Hepatocyte (in vitro differentiated cells): ENCODE results near the gene C1orf198. TPM values are rescaled to one million over a fixed set of nuclear protein-coding genes. Genes with fewer than 3 reads are reported as not detected.

Experiments
- DNase-seq: peaks from one replicate; pipeline ENCODE4 v3.0.0-alpha.2; 2016; ENCODE audit warnings: low spot score
- H2AFZ ChIP-seq: fragments of 200-600 bp; sonication (generic); 2 replicates; pipeline ENCODE4 v1.6.0; 2016; ENCODE audit warnings: antibody characterized with exemption, mild to moderate bottlenecking
- H3K27ac ChIP-seq: fragments of 200-600 bp; sonication (generic); 2 replicates; pipeline ENCODE4 v1.5.1; 2016; ENCODE audit warnings: mild to moderate bottlenecking
- H3K27me3 ChIP-seq: fragments of 200-600 bp; sonication (generic); 2 replicates; pipeline ENCODE4 v1.6.1; 2016
- H3K36me3 ChIP-seq: fragments of 200-600 bp; sonication (generic); replicated peaks from 2 replicates; pipeline ENCODE4 v1.5.1; 2016; ENCODE audit warnings: low read depth; ENCODE audit not compliant: insufficient read depth
- H3K4me1 ChIP-seq: fragments of 200-600 bp; sonication (generic); 2 replicates; pipeline ENCODE4 v1.5.1; 2016; ENCODE audit warnings: mild to moderate bottlenecking, moderate library complexity; ENCODE audit not compliant: insufficient read depth
- H3K4me2 ChIP-seq: fragments of 200-600 bp; sonication (generic); 2 replicates; pipeline ENCODE4 v1.6.0; 2016
- H3K4me3 ChIP-seq: fragments of 200-600 bp; sonication (generic); 2 replicates; pipeline ENCODE4 v1.5.1; 2016; ENCODE audit warnings: mild to moderate bottlenecking
- H3K79me2 ChIP-seq: fragments of 200-600 bp; sonication (generic); 2 replicates; pipeline ENCODE4 v1.6.0; 2017; ENCODE audit warnings: mild to moderate bottlenecking
- H3K9me2 ChIP-seq: fragments of 200-600 bp; sonication (generic); replicated peaks from 2 replicates; pipeline ENCODE4 v1.6.0; 2017; ENCODE audit warnings: mild to moderate bottlenecking; ENCODE audit not compliant: insufficient read depth
- H3K9me3 ChIP-seq: fragments of 200-600 bp; sonication (generic); 2 replicates; pipeline ENCODE4 v1.5.1; 2016; ENCODE audit warnings: low read depth, mild to moderate bottlenecking
- H4K20me1 ChIP-seq: fragments of 200-600 bp; sonication (generic); 2 replicates; pipeline ENCODE4 v1.6.0; 2016; ENCODE audit warnings: mild to moderate bottlenecking; ENCODE audit not compliant: insufficient read depth, poor library complexity, severe bottlenecking
- CTCF ChIP-seq: fragments of 200-600 bp; sonication (generic); IDR thresholded peaks from 2 replicates; pipeline ENCODE4 v1.5.1; 2016; ENCODE audit warnings: antibody characterized with exemption, mild to moderate bottlenecking; ENCODE audit not compliant: poor library complexity
- EZH2 ChIP-seq: fragments of 200-600 bp; sonication (generic); IDR thresholded peaks from 2 replicates; pipeline ENCODE4 v1.6.1; 2016; ENCODE audit warnings: antibody characterized with exemption, mild to moderate bottlenecking, borderline replicate concordance
- EZH2phosphoT487 ChIP-seq: fragments of 200-600 bp; sonication (generic); IDR thresholded peaks from one replicate; pipeline ENCODE4 v1.6.1; 2018; ENCODE audit warnings: antibody characterized with exemption, mild to moderate bottlenecking, low read depth, moderate library complexity; ENCODE audit not compliant: unreplicated experiment, severe bottlenecking
- WGBS: methylation state at CpG from one replicate; pipeline ENCODE4 v1.1.6; 2016; ENCODE audit warnings: low lambda C conversion rate; ENCODE audit errors: missing lambda C conversion rate; 5-methylcytosine and 5-hydroxymethylcytosine counted together
- polyA plus RNA-seq: library from polyadenylated mRNA; unstranded; fragments of >200 nt; fragmentation: Nextera tagmentation; extraction: Ambion mirVana; gene quantifications from 2 replicates; pipeline ENCODE4 v1.2.1, GENCODE V29; 2016
- total RNA-seq: library from RNA; depleted of rRNA; stranded (reverse); fragments of >200 nt; gene quantifications from 2 replicates; pipeline ENCODE4 v1.2.3, GENCODE V29; 2014

C1orf198 gene
- total and polyA plus RNA-seq, 2 experiments from 2014 or later, result 41.4 to 56.9 TPM

DNA sequence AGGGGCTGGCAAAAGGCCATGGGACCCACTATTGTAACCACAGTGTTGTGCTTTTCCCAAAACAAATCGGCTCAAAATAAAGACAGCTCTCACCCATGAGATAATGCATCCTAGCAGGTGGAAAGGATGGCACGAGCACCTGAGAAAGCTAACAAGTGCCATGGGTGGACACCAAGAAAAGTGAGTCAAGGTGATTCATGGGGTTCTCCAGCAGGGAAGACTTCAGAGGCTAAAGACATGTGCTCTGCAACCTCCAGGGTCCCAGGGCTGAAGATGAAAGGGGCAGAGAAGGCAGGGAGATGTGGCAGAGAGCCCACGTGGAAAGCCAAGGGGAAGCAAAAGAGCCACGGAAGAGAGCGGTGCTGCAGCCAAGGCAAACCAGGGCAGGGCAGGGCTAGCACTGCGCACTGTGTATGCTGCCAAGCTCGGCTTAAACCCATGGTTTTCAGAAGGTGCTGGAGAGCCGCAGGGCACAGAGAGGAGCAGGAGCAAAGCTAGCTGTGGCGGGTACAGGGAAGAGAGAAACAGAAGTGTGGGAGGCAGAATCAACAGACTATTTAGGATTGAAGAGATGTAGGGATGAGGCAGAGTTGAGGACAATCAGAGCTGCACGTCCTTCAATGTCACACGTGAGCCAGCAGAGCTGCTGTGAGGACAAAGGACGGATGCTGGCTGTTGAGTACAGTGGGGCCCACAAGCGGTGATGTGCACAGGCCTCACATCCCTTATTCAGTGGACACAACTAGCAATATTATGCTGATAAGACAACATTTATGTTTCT, 41.8 kb upstream of the C1orf198 start:
- Histone ChIP-seq H3K79me2 (no peaks in the 10 kb centered on the region), H3K27me3 (no peaks in the 10 kb centered on the region), H3K9me3 (no peaks in the 10 kb centered on the region), H2AFZ (no peak overlapping the region), H4K20me1 (no peaks in the 10 kb centered on the region), H3K4me2 (no peak overlapping the region), H3K4me3 (no peak overlapping the region), H3K4me1 (peaks cover 12% of the 10 kb centered on the region), H3K27ac (no peak overlapping the region), H3K9me2 (no peaks in the 10 kb centered on the region), H3K36me3 (no peaks in the 10 kb centered on the region)
- no peak for TF ChIP-seq EZH2phosphoT487
- TF ChIP-seq CTCF, result no peak
- TF ChIP-seq EZH2, result no peak
- 95% methylated on average over 13 of the region's 13 CpGs for WGBS
- no peak for DNase-seq

GRCh38 chr1:230907472-230908205, 39.3 kb upstream of the C1orf198 start:
- H3K4me3 ChIP-seq, result no peak overlapping the region
- peaks cover 7% of the 10 kb centered on the region for H3K4me1 ChIP-seq
- peak overlapping the region; percentile 2 for H3K4me2 ChIP-seq
- DNase-seq, result no peak
- H4K20me1 ChIP-seq, result no peaks in the 10 kb centered on the region
- H3K36me3 ChIP-seq, result no peaks in the 10 kb centered on the region
- TF ChIP-seq EZH2 (no peak), CTCF (no peak), EZH2phosphoT487 (no peak)
- no peaks in the 10 kb centered on the region for H3K9me3 ChIP-seq
- WGBS, result 50% methylated on average over 4 of the region's 4 CpGs
- H3K27me3 ChIP-seq, result no peaks in the 10 kb centered on the region
- H3K9me2 ChIP-seq, result no peaks in the 10 kb centered on the region
- H3K27ac ChIP-seq, result peak overlapping the region; percentile 64
- H3K79me2 ChIP-seq, result no peaks in the 10 kb centered on the region
- no peak overlapping the region for H2AFZ ChIP-seq

DNA sequence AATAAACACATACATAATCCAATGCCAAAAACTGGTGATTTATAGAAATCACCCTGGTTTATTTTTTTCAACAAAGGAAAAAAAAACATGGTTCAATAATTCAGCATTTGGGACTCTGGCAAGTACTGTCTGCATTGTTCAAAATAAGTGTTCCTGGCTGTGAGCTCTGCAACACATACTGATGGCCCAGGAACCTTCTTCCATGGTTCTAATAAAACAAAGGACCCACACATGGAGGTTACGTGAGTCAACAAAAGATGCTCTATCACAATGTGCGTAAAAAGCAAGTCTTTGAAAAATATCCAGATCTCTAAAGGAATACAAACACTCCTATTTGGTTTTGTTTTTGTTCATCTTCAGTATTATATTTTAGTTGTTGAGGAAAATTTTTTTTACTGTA, 37.9 kb upstream of the C1orf198 start:
- H3K27me3 ChIP-seq, result no peaks in the 10 kb centered on the region
- no peak for TF ChIP-seq EZH2phosphoT487
- TF ChIP-seq CTCF, result no peak
- TF ChIP-seq EZH2, result no peak
- H3K4me3 ChIP-seq, result no peak overlapping the region
- H3K4me2 ChIP-seq, result no peak overlapping the region
- H3K9me3 ChIP-seq, result no peaks in the 10 kb centered on the region
- H3K36me3 ChIP-seq, result no peaks in the 10 kb centered on the region
- no peak overlapping the region for H3K27ac ChIP-seq
- no peak for DNase-seq
- H3K4me1 ChIP-seq, result peaks cover 7% of the 10 kb centered on the region
- H3K79me2 ChIP-seq, result no peaks in the 10 kb centered on the region
- H2AFZ ChIP-seq, result no peak overlapping the region
- no peaks in the 10 kb centered on the region for H4K20me1 ChIP-seq
- no peaks in the 10 kb centered on the region for H3K9me2 ChIP-seq
- WGBS, result 93% methylated on average over 2 of the region's 2 CpGs
